Measurements from ENCODE around the gene GATM.

The GATM gene, protein sequence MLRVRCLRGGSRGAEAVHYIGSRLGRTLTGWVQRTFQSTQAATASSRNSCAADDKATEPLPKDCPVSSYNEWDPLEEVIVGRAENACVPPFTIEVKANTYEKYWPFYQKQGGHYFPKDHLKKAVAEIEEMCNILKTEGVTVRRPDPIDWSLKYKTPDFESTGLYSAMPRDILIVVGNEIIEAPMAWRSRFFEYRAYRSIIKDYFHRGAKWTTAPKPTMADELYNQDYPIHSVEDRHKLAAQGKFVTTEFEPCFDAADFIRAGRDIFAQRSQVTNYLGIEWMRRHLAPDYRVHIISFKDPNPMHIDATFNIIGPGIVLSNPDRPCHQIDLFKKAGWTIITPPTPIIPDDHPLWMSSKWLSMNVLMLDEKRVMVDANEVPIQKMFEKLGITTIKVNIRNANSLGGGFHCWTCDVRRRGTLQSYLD

DNA sequence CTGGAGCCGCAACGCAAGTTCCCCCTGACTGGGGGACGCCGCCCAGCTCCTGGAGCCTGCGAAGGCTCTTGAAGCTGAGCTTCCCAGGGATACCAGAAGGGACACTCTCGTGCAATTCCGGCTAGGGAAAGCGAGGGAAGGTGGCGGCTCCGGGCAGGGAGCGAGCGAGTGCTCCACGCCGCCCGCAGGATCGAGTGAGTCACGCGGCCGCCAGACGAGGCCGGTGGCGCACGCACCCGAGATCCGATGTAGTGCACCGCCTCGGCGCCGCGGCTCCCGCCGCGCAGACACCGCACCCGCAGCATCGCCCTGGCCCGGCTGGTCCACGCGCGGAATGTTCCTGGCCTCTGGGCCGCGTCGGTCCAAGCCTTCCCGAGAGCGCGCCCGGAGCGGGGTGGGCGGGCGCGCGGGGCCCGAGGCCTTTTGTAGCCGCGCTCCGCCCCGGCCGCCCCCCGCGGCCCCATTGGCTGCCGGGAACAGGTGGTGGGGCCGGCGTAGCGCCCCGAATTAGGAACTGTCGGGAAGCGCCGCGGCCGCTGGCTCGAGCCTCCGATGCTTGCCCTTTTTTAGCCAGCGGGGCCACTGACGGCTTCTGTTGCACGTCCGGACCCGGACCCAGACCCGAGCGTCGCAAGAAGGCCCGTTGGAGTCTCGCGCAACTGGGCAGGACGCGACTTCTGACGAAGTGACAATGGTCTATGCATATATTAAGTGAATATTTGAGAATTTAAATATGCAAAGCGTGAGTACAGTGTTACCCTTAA is at the start of gene GATM:
TSS of gene GATM (minus strand) at position 396 of the 764 bp plus-strand sequence. CDS start at position 305, 91 bp downstream.
- peak; percentile 19 for DNase-seq

DNA sequence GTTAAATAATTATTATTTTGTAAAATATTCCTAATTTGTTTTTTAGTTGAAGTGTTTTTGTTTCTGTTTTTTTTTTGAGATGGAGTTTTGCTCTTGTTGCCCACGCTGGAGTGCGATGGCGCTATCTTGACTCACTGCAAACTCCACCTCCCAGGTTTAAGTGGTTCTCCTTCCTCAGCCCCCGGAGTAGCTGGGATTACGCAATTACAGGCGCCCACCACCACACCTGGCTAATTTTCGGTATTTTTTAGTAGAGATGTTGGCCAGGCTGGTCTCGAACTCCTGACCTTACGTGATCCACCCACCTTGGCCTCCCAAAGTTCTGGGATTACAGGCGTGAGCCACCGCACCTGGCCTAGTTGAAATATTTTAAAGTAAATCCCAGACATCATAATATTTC is 48.7 kb upstream of the GATM start:
- no peak for DNase-seq

DNA sequence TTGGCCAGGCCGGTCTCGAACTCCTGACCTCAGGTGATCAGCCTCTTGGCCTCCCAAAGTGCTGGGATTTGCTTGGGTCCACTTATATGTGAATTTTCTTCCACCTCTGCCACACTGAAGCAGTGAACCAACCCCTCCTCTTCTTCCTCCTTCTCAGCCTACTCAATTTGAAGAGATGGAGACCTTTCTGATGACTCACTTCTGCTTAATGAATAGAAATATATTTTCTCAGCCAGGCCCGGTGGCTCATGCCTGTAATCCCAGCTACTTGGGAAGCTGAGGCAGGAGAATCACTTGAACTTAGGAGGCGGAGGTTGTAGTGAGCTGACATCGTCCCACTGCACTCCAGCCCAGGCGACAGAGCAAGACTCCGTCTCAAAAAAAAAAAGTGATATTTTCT is 46.8 kb upstream of the GATM start:
- DNase-seq = no peak

DNA sequence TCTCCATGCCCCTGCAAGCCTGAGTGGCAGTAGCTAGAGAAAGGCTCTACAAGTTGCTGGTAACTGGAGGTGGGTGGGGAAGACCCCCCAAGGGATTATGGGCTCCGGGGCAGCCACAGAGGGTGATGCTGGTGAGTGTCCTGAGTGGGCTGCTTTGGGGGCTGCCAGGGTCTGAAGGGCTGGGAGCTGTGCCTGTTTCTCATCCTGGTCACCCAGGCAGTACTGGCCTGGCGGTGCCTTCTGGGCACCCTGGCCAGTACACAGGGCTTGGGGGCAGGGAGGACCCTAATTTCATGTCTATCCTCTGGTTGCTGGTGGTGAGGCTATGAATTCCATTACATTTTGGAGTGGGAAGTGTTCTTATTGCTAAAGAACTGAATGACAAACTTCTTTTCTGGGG is 46.1 kb upstream of the GATM start:
- no peak for DNase-seq

DNA sequence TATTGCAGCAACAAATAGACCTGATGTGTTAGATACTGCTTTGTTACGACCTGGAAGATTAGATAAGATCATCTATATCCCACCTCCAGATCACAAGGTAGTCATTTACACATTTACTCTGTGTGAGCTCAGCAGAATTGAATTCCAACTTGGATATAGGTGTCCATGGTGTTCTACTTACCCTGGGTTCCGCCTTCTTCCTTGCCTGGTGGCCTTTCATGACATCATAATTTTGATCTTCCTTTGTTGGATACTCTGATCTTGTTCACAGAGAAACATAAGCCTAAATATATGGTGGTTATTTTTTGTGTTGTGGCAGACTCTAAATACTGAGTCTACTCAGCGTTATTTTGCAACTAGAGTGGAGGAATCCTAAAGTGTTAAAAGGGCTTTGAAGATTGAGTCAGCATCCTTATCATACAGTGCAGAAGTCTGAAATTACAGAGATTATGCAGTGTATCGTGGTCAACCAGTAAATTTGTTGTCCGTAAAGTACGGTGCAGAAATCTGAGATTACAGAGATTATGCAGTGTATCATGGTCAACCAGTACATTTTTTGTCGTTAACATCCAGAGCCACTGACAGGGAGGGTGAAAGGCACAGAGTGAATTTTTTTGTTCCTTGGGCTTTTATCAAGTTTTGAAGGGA is 39.1 kb upstream of the GATM start:
- no peak for DNase-seq

DNA sequence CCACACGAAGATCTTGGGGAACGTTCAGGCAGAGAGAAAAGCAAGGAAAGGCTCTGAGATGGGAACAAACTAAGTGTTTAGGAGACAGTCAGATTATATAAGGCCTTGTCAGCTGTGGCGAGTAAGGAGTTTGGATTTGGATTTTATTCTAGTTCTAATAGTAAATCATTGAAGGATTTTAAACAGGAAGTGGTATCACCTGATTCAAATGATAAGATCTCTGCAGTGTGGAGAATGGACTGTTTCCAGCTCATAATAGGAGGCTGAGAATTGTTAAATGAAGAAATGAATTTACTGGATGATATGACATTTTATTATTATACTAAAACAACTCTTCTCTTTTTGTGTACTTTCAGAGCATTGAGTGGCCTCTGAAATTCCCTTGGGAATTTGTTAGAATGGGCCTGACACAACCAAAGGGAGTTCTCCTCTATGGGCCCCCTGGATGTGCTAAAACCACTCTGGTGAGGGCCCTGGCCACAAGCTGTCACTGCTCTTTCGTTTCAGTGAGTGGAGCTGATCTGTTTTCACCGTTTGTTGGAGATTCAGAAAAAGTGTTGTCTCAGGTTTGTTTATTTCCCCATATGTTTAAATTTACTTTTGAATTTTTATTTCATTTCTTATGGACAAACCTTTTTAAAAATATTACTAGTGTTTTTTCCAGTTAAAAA is 36.0 kb upstream of the GATM start:
- no peak for DNase-seq

DNA sequence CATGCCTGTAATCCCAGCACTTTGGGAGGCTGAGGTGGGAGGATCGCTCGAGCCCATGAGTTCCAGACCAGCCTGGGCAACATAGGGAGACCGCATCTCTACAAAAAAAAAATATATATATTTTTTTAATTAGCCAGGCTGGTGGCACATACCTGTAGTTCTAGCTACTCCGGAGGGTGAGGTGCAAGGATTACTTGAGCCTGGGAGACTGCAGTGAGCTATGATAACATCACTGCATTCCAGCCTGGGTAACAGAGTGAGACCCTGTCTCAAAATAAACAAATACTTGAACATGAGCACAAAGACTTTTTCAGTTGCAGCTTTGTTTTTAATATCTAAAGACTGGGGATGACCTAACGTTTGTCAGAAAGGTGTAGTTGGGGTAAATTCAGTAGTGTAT is 31.3 kb upstream of the GATM start:
- DNase-seq = no peak

DNA sequence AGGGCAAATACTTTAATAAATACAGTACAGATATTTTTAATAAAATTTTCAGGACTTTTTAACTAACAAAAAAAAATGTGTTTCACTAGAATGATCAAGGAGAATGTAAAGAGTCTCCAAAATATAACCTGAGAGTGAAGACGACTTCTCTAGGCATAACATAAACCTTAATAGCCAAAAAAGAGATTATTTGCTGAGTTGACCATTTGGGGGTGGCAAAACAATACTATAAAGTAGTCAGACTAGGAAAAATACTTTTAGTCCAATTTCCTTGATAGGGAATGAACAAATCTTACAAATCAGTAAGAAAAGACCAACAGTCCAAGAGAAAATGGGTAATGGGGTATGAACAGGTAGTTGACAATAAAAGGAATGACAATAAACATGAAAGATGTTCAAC is 29.4 kb upstream of the GATM start:
- DNase-seq = no peak

DNA sequence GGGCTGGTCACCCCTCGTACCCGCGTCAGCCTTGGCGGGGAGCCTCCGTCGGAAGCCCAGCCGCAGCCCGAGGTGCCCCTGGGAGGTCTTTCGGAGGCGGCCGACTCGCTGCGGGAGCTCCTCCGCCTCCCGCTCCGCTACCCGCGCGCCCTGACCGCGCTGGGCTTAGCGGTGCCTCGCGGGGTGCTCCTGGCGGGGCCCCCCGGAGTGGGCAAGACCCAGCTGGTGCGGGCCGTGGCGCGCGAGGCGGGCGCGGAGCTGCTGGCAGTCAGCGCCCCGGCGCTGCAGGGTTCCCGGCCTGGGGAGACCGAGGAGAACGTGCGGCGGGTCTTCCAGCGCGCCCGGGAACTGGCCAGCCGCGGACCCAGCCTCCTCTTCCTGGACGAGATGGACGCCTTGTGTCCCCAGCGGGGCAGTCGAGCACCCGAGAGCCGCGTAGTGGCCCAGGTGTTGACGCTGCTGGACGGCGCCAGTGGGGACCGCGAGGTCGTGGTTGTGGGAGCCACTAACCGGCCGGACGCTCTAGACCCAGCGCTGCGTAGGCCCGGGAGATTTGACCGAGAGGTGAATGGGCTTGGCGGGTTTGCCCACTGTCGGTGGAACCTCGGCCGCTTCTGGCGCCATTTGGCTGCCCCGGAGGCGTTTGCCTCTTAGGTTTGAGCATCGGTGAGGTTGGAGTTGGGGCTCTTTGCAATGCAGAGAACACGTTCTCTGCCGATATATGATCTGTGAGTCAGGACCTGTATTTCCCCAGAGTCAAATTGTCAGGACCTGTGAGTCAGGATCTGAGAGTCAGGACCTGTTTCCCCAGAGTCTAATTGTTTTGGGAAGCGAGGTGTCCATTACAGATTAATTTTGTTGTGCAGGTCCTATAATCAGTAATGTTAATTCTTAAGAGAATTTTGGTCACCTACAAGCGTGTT is 24.9 kb upstream of the GATM start:
- no peak for DNase-seq

DNA sequence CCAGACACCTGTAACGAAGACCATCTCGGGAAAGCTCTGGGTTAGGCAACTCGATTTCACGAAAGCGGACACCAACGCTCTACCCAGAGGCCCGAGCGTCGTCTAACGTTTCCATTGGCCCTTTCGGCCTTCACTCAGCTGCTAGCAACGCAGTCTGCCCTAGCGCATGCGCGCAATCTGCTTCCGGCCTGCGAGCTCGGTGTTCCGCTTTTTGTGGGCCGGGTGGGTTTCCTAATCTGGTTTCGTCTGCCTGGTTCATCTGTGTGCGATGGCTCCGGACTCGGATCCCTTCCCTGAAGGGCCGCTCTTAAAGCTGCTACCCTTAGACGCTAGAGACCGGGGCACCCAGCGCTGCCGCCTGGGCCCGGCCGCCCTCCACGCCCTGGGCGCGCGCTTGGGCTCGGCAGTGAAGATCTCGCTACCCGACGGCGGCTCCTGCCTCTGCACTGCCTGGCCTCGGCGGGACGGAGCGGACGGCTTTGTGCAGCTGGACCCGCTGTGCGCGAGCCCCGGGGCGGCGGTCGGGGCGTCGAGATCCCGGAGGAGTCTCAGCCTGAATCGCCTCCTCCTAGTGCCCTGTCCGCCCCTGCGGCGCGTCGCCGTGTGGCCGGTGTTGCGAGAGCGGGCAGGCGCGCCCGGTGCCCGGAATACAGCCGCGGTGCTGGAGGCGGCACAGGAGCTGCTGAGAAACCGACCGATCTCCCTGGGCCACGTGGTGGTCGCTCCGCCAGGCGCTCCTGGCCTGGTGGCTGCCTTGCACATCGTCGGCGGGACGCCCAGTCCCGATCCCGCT is 24.0 kb upstream of the GATM start:
- peak; percentile 92 for DNase-seq

DNA sequence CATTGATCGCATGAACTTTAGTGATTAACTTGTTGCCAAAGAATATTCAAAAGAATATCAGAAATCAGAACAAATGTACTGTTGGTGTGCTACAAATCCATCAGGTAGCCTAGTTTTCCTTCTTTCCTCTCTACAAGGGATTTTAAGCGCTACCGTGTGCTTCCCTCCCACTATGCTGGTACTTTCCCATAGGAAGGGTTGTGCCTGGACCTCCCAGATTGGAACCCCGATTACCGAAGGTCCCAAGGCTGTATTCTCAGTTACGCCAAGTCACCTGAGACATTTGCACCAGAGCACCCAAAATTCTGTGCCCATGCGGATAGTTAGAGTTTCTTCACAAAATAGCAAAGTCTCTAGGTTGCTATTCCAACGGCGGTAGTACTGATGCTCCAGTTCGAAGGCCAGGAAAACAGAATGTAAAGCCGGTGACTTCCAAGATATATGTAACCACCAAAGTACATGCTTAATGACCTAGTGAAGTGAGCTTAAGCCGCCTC is 23.4 kb upstream of the GATM start:
- no peak for DNase-seq

DNA sequence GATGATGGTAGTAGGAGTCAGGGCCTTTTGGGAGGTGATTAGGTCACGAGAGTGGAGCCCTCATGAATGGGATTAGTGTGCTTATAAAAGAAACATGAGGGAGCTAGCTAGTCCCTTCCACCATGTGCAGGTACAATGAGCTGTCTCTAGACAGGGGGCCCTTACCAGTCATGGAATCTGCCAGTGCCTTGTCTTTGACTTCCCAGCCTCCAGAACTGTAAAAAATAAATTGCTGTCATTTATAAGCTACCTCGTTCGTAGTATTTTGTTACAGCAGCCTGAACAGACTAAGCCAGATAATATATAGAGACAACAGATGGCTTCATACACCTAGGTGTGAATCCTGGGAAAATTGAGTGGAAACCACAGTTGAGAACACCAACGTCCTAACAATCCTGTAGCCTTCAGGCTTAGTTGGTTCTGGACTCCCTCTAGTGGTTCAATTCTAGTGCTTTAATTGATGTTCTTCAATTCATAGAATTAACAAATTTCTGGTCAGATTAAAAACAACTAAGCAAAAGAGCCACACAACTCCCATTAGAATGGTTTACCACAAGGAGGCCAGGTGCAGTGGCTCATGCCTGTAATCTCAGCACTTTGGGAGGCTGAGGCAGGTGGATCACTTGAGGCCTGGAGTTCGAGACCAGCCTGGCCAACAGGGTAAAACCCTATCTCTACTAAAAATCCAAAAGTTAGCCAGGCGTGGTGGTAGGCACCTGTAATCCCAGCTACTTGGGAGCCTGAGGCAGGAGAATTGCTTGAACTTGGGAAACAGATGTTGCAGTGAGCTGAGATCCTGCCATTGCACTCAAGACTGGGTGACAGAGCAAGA is 21.3 kb upstream of the GATM start:
- no peak for DNase-seq

DNA sequence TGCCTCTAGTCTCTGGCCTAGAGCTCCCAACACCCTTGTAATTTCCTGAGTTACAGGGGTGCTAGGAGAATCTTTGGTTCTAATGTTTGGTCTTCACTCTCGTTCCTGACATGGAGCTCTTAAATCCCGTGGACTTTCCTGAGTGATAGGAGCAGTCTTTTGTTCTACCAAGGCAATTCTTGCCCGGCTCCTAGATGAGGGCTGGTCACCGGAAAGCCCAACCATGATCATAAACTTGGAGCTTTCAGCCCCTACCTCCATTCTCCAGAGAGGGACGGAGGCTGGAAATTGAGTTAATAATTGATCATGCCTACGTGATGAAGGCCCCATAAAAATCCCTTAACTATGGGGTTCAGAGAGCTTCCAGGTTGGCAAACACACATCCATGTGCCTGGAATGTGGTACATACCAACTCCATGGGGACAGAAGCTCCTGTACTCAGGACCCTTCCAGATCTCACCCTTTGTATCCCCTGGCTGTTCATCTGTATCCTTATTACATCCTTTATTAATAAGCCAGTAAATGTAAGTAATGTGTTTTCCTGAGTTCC is 18.8 kb upstream of the GATM start:
- no peak for DNase-seq

DNA sequence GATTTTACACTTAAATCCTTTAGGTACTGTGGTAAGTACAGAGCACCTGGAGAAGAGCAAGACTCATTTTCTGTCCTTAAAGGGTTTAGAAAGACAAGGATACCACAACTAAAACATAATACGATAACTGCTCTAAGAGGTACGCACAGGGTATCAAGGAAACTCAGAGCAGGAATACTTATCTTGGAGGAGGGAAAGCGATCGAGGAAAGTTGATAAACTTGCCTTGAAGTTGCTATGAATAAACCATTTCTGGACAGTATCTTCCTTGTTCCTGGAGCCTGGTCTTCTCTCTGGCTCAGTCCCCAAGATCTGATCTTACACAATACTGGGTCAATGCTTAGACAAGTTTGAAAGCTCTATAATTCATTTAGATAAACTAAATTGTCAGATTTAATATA is 17.6 kb upstream of the GATM start:
- no peak for DNase-seq

DNA sequence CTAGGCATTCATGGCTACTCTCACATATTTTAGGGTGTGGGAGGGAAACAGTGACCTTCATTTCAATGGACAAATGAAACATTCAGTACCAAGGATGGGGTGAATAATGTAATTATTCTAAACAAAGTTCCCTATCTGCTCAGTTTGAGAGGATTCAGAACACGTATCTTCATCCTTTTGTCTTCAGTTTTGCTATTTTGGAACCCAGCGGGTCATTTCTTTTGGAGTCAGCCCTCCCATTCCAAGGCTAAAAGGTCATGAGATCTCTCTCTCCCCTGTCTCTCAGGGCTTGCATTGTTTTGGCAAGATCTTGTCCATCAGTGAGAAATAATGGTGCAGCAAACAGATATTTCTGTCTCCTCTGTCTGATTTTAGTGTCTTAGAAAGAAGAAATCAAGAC is 16.3 kb upstream of the GATM start:
- no peak for DNase-seq

DNA sequence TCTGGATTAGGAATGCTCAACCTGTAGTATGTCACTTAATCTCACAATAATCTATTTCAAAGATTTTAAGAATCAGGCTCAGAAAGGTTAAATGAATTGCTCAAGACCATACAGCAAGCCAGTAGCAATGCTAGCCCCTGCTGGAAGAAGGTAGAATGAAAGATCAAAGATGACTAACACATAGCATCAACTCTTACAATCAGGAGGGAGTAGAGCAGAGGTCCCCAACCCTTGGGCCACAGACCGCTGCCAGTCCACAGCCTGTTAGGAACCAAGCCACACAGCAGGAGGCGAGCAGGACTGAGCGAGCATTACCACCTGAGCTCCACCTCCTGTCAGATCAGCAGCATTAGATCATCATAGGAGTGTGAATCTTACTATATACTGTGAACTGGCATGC is 15.5 kb upstream of the GATM start:
- DNase-seq = no peak

DNA sequence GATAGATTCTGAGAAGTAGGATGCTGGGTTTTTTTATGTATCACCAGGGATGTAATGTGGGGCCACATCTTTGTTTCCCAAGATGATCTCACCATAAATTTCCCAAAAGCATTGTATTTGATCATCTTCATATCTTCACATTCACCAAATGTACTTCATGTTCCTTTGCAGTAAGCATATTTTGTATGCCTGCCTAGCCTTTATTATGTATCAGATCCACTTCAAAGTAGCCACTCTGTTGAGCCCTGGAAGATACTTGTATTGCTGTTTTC is 14.2 kb upstream of the GATM start:
- no peak for DNase-seq

DNA sequence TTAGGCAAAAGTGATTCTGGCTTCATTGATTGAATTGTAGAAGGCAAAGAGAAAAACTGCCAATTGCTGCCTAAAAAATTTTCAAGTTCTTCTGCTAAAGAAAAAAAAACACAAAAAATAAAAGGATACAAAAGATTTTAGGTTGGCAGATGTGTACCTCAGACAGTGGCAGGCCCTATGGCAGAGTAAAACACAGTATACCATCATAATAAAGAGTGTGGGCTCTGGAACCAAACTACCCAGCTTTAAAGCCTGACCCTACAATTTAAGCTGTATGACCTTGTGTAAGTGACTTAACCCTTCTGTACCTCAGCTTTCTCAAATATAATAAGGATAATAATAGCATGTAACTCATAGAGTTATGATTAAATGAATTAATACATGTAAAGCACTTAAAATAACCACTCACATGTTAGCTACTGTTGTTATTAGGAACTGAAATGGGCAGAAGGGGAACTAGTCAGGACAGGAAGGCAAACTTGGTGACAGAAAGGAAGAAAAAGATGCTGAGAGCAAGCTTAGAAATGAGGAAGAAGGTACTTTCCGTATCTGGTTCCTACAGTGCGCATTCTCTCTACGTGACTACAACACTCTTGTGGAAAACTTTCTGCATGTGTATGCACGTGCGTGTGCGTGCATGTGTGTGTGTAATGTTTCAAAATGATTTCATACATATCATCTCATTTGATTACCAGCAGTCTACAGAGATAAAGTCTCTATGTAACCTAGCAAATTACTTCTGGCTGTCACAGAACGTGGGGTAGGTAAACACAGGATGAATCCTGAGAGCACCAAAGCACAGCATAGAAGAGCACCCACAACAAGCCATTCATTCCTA is 13.6 kb upstream of the GATM start:
- DNase-seq = no peak

DNA sequence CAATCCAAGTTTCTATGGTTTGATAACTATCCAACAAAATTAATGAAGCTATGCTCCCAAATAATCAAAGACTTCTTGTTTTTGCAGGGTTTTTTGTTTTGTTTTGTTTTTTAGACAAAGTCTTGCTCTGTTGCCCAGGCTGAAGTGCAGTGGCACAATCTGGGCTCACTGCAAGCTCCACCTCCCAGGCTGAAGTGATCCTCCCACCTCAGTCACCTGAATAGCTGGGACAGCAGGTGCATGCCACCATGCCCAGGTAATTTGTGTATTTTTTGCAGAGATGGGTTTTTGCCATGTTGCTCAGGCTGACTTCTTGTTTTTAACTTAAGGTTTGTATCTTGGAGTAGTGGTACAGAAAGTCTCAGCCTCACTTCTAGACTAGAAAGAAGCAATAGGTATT is 11.0 kb upstream of the GATM start:
- DNase-seq = no peak
